ENCODE results near the gene ACYP1. TPM values are rescaled to one million over a fixed set of nuclear protein-coding genes. Genes with fewer than 3 reads are reported as not detected.
A peak's percentile ranks its signal among the peaks of the same experiment; 100 is the strongest.

ACYP1 gene
- total and polyA plus RNA-seq, 2 of the 13 experiments (the other 11 are each of a cell fraction or from before 2014, with no cell fraction given), result 9.7 to 22.4 TPM

DNA sequence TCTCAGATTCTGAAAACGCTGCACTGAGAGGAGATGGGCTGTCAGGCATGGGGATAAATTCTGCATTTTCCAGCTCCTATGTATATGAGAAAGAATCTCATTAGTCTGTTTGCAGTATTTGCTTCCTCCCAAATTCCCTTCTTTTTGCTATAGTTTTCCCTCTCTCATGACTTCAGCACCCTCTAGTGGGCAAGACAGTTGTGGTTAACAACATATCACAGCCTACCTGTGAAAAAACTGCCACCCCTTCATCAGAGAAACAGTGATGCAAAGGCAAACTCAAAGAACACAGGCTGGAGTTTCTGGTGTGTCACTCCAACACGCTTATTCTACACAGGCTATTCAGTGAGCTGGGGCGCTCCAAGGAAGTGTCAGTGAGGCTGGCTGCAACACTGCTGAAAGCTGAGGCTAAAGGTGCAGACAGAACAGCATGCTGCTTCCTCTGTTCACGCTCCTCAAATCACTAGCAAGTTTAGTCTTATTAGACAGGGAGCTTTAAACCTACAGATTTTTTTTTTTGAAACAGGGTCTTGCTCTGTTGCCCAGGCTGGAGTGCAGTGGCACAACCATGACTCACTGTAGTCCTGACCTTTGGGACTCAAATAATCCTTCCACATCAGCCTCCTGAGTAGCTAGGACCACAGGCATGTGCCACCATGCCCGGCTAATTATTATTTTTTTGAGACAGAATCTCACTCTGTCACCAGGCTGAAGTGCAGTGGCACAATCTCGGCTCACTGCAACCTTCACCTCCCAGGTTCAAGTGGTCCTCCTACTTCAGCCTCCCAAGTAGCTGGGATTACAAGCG is 24.9 kb upstream of the ACYP1 start (continued):
- peak; percentile 87 for TF ChIP-seq SMC3 (IDR thresholded peaks at IDR 0.05; ENCODE audit: low read length)

DNA sequence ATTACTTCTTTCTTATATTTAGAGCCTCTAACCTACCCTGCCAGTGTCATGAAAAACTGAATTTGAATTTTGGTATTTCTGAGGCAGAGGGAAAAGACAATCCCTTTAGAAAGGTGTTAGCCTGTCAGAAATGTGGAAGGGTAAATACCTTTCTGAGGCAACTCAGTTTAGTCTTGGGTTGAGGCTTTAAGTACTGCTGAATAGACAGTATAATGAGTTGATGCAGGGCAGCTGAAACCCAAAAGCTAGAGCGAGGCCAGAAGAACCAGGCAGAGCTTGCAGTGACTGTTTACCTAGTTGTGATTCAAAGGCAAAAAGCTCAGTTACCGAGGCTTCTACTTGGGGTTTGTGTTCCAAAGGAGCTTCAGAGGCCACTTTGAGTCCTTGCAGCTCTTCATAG is 24.3 kb upstream of the ACYP1 start:
- FAIRE-seq (no peak), ATAC-seq (no peak), DNase-seq (ENCODE audit: low spot score) (no peak)
- H3K9me3 ChIP-seq (ENCODE audit: low read length), result no peaks in the 10 kb centered on the region
- POLR2A ChIA-PET, result interaction anchor here (1.1 to 1.3 kb wide), 3 partner anchors 143 to 166 kb away, joined by 3 read pairs; partner anchors contain the start of gene RPS6KL1
- no peaks in the 10 kb centered on the region for H3K27me3 ChIP-seq (ENCODE audit: control insufficient read depth in 1 of 2, insufficient read depth in 2 of 2, low read length in 2 of 2)
- intact Hi-C loops (cut with micrococcal nuclease; ENCODE audit: unreplicated experiment), result loop anchor here (1.0 kb wide), 2 partner anchors 142 to 174 kb away; no protein-coding TSS in a partner anchor
- peaks cover 12 to 42% of the 10 kb centered on the region in 2 experiments for H3K36me3 ChIP-seq (replicated peaks in 1 of 2; ENCODE audit: control insufficient read depth in 1 of 2, insufficient read depth in 2 of 2, low read length in 2 of 2)
- H3K9ac ChIP-seq (ENCODE audit: insufficient read depth, low read depth, low read length), result no peak overlapping the region
- H3K79me2 ChIP-seq (ENCODE audit: insufficient read depth, low read length), result no peaks in the 10 kb centered on the region
- BruUV-seq (replicated peaks), result no TSS peak
- H3K4me3 ChIP-seq (replicated peaks in 1 of 3; ENCODE audit: insufficient read depth in 1 of 3, low read depth in 2 of 3, low read length in 3 of 3), result no peak overlapping the region
- in situ Hi-C loops (cut with HindIII; ENCODE audit: extremely low pct_ligation_motif_present, low pct_unique_long_range_greater_than_20kb), result no loop called here
- H3K4me1 ChIP-seq (ENCODE audit: insufficient read depth, low read length), result no peaks in the 10 kb centered on the region
- 91% methylated on average over 2 of the region's 2 CpGs for WGBS (ENCODE audit: low lambda C conversion rate)
- no peak overlapping the region for H2AFZ ChIP-seq (ENCODE audit: low read length)
- no peak overlapping the region for H3K4me2 ChIP-seq (ENCODE audit: low read depth, low read length)
- no peak for TF ChIP-seq GATAD1 (CRISPR knock-in tag; IDR thresholded peaks at IDR 0.05)
- TF ChIP-seq MAFF (IDR thresholded peaks at IDR 0.05; ENCODE audit: low read depth, low read length), result 0 out of 2 replicates have a peak, but pooled peaks have one; percentile 2
- peak; percentile 45 to 46 for TF ChIP-seq MAFK (conservative IDR thresholded peaks at IDR 0.05 in 1 of 2, IDR thresholded peaks at IDR 0.05 in 1 of 2; ENCODE audit: low read length in 2 of 2)
- no peak overlapping the region for H3K27ac ChIP-seq (ENCODE audit: extremely low read length, insufficient read depth, low read length)
- CTCF ChIA-PET (ENCODE audit: low intra/inter-chr PET ratio, low total read pairs), result interaction anchor here (2.7 to 2.8 kb wide), 2 partner anchors 142 to 174 kb away, joined by 11 to 44 read pairs; no protein-coding TSS in a partner anchor
- H4K20me1 ChIP-seq (ENCODE audit: insufficient read depth, low read length), result no peaks in the 10 kb centered on the region

DNA sequence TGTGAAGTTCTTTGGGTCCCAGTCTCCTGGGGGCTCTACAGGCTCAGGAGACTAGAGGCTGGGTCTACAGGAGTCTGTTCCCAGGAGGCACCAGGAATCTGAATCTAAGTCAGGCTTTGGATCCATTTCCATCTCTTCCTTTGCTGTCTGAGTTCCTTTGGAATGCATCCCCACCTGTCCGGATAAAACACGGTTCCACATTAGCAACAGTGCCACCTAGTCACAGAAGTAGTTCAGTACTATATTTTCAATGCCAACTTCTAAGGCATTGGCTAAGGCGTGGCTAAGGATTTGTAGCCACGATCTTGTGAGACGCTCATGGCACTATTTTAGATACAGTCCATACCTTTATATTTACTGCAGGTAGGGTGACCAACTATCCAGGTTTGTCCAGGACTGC is 20.7 kb upstream of the ACYP1 start:
- no peak overlapping the region for H3K4me3 ChIP-seq (replicated peaks in 1 of 3; ENCODE audit: insufficient read depth in 1 of 3, low read depth in 2 of 3, low read length in 3 of 3)
- no peak for DNase-seq (ENCODE audit: low spot score)
- TF ChIP-seq SMC3 (IDR thresholded peaks at IDR 0.05; ENCODE audit: low read length) (0 out of 2 replicates have a peak, but pooled peaks have one; percentile 2), STAG1 (CRISPR knock-in tag; IDR thresholded peaks at IDR 0.05) (peak; percentile 58), ZNF737 (CRISPR knock-in tag; IDR thresholded peaks at IDR 0.05; ENCODE audit: borderline replicate concordance) (no peak), ZNF713 (CRISPR knock-in tag; IDR thresholded peaks at IDR 0.05) (no peak)
- TF ChIP-seq, protein P1, sequence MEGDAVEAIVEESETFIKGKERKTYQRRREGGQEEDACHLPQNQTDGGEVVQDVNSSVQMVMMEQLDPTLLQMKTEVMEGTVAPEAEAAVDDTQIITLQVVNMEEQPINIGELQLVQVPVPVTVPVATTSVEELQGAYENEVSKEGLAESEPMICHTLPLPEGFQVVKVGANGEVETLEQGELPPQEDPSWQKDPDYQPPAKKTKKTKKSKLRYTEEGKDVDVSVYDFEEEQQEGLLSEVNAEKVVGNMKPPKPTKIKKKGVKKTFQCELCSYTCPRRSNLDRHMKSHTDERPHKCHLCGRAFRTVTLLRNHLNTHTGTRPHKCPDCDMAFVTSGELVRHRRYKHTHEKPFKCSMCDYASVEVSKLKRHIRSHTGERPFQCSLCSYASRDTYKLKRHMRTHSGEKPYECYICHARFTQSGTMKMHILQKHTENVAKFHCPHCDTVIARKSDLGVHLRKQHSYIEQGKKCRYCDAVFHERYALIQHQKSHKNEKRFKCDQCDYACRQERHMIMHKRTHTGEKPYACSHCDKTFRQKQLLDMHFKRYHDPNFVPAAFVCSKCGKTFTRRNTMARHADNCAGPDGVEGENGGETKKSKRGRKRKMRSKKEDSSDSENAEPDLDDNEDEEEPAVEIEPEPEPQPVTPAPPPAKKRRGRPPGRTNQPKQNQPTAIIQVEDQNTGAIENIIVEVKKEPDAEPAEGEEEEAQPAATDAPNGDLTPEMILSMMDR (CRISPR knock-in tag; IDR thresholded peaks at IDR 0.05), result peak; percentile 49
- no peak overlapping the region for H2AFZ ChIP-seq (ENCODE audit: low read length)
- ChIA-PET POLR2A (no interaction called here), CTCF (ENCODE audit: low intra/inter-chr PET ratio, low total read pairs) (no interaction called here)
- H3K9ac ChIP-seq (ENCODE audit: insufficient read depth, low read depth, low read length), result no peak overlapping the region
- H3K36me3 ChIP-seq (replicated peaks in 1 of 2; ENCODE audit: control insufficient read depth in 1 of 2, insufficient read depth in 2 of 2, low read length in 2 of 2), result peaks cover 12 to 31% of the 10 kb centered on the region in 2 experiments
- no peaks in the 10 kb centered on the region for H3K79me2 ChIP-seq (ENCODE audit: insufficient read depth, low read length)
- no TSS peak for BruUV-seq (replicated peaks)
- peaks cover 14% of the 10 kb centered on the region for H3K4me1 ChIP-seq (ENCODE audit: insufficient read depth, low read length)
- no peak for FAIRE-seq
- in situ Hi-C loops (cut with HindIII; ENCODE audit: extremely low pct_ligation_motif_present, low pct_unique_long_range_greater_than_20kb) (no loop called here), intact Hi-C loops (cut with micrococcal nuclease; ENCODE audit: unreplicated experiment) (no loop called here)
- no peaks in the 10 kb centered on the region for H3K27me3 ChIP-seq (ENCODE audit: control insufficient read depth in 1 of 2, insufficient read depth in 2 of 2, low read length in 2 of 2)
- 78% methylated on average over 5 of the region's 5 CpGs for WGBS (ENCODE audit: low lambda C conversion rate)
- no peak overlapping the region for H3K27ac ChIP-seq (ENCODE audit: extremely low read length, insufficient read depth, low read length)
- peak; percentile 44; the same call in 2 of the 3 replicates for ATAC-seq
- no peak overlapping the region for H3K4me2 ChIP-seq (ENCODE audit: low read depth, low read length)
- no peaks in the 10 kb centered on the region for H3K9me3 ChIP-seq (ENCODE audit: low read length)
- H4K20me1 ChIP-seq (ENCODE audit: insufficient read depth, low read length), result no peaks in the 10 kb centered on the region

Measured in HepG2 (cell line).